WTC11 (cell line): ENCODE data around the gene CYP2R1. TPM values are rescaled to one million over a fixed set of nuclear protein-coding genes. Genes with fewer than 3 reads are reported as not detected.
A peak's percentile ranks its signal among the peaks of the same experiment; 100 is the strongest.

Source experiments
- ATAC-seq: fragments of 200-7000 bp; cut with Tn5 transposase; 2 replicates; pipeline ENCODE4 v1.10.0; 2021; ENCODE audit warnings: mild to moderate bottlenecking, moderate library complexity
- CTCF ChIA-PET: fragments of 300-600 bp; sonication (Branson Sonifier 250); formaldehyde crosslinking; loops from one replicate; lab custom pipeline; 2021; ENCODE audit warnings: antibody characterized with exemption; lab: Charles Lee
- POLR2A ChIA-PET: fragments of 350-600 bp; sonication (Branson Sonifier 250); formaldehyde crosslinking; loops from one replicate; lab custom pipeline; 2021; ENCODE audit warnings: antibody characterized with exemption; lab: Charles Lee
- DNase-seq: peaks from one replicate; pipeline ENCODE4 v3.0.0; 2021; ENCODE audit warnings: low spot score
- H3K27ac Mint-ChIP-seq: 2 replicates; pipeline ENCODE4 v1.8.0; 2021; ENCODE audit warnings: mixed read lengths
- H3K27me3 Mint-ChIP-seq: 2 replicates; pipeline ENCODE4 v1.8.0; 2021; ENCODE audit warnings: low read depth, mild to moderate bottlenecking, moderate library complexity, mixed read lengths
- H3K36me3 Mint-ChIP-seq: 2 replicates; pipeline ENCODE4 v1.8.0; 2021; ENCODE audit warnings: mixed read lengths
- H3K4me1 Mint-ChIP-seq: 2 replicates; pipeline ENCODE4 v1.8.0; 2022; ENCODE audit warnings: mixed read lengths
- H3K4me3 Mint-ChIP-seq: 2 replicates; pipeline ENCODE4 v1.8.0; 2021; ENCODE audit warnings: mild to moderate bottlenecking, moderate library complexity, mixed read lengths
- H3K9me3 Mint-ChIP-seq: 2 replicates; pipeline ENCODE4 v1.8.0; 2021; ENCODE audit warnings: mixed read lengths
- CREM ChIP-seq: sonication (generic); formaldehyde crosslinking; IDR thresholded peaks from 2 replicates; pipeline ENCODE4 v1.8.1; 2022; ENCODE audit warnings: mild to moderate bottlenecking, missing genetic modification reagents, moderate library complexity
- FOXK1 ChIP-seq: sonication (generic); formaldehyde crosslinking; IDR thresholded peaks from 2 replicates; pipeline ENCODE4 v1.8.0; 2022; ENCODE audit warnings: mild to moderate bottlenecking, moderate library complexity, missing genetic modification reagents
- GABPB1 ChIP-seq: sonication (generic); formaldehyde crosslinking; IDR thresholded peaks from 2 replicates; pipeline ENCODE4 v1.8.1; 2023; ENCODE audit warnings: mild to moderate bottlenecking, missing genetic modification reagents
- JUN ChIP-seq: sonication (generic); formaldehyde crosslinking; IDR thresholded peaks from 2 replicates; pipeline ENCODE4 v1.8.0; 2023; ENCODE audit warnings: mild to moderate bottlenecking, missing genetic modification reagents
- NFE2L1 ChIP-seq: sonication (generic); formaldehyde crosslinking; IDR thresholded peaks from 2 replicates; pipeline ENCODE4 v1.8.1; 2023; ENCODE audit warnings: missing genetic modification reagents
- SMAD3 ChIP-seq: sonication (generic); formaldehyde crosslinking; IDR thresholded peaks from 2 replicates; pipeline ENCODE4 v1.8.0; 2022; ENCODE audit warnings: missing genetic modification reagents, mild to moderate bottlenecking, borderline replicate concordance
- TCF7 ChIP-seq: sonication (generic); formaldehyde crosslinking; IDR thresholded peaks from 2 replicates; pipeline ENCODE4 v1.8.0; 2022; ENCODE audit warnings: mild to moderate bottlenecking, low read depth, missing genetic modification reagents, moderate library complexity
- TP53 ChIP-seq: sonication (generic); formaldehyde crosslinking; IDR thresholded peaks from 2 replicates; pipeline ENCODE4 v1.8.1; 2023; ENCODE audit warnings: mild to moderate bottlenecking, missing genetic modification reagents
- ZNF219 ChIP-seq: sonication (generic); formaldehyde crosslinking; IDR thresholded peaks from 2 replicates; pipeline ENCODE4 v1.8.0; 2023; ENCODE audit warnings: missing genetic modification reagents, mild to moderate bottlenecking, borderline replicate concordance
- total RNA-seq: library from RNA; stranded (reverse); gene quantifications from 3 replicates; pipeline ENCODE4 v1.2.3, GENCODE V29; 2021
- TF ChIP-seq, protein P1 (sequence below): sonication (generic); formaldehyde crosslinking; IDR thresholded peaks from 2 replicates; pipeline ENCODE4 v1.8.0; 2022; ENCODE audit warnings: mild to moderate bottlenecking, missing genetic modification reagents
- TF ChIP-seq, protein P2 (sequence below): sonication (generic); formaldehyde crosslinking; conservative IDR thresholded peaks from 2 replicates; pipeline ENCODE4 v1.8.1; 2022; ENCODE audit warnings: mild to moderate bottlenecking, missing genetic modification reagents
- TF ChIP-seq, protein P3 (sequence below): fragments of 250-450 bp; sonication (Bioruptor Pico); conservative IDR thresholded peaks from 2 replicates; pipeline ENCODE4 v1.9.0; 2021; ENCODE audit warnings: mild to moderate bottlenecking
- TF ChIP-seq, protein P4 (sequence below): sonication (generic); formaldehyde crosslinking; IDR thresholded peaks from 2 replicates; pipeline ENCODE4 v1.8.1; 2022; ENCODE audit warnings: missing genetic modification reagents, borderline replicate concordance
- TF ChIP-seq, protein P5 (sequence below): sonication (generic); formaldehyde crosslinking; IDR thresholded peaks from 2 replicates; pipeline ENCODE4 v1.8.0; 2023; ENCODE audit warnings: missing genetic modification reagents
- TF ChIP-seq, protein P6 (sequence below): sonication (generic); formaldehyde crosslinking; IDR thresholded peaks from 2 replicates; pipeline ENCODE4 v1.8.1; 2023; ENCODE audit warnings: mild to moderate bottlenecking, missing genetic modification reagents, borderline replicate concordance

The CYP2R1 gene
- total RNA-seq, 1 experiment from 2014 or later, result 14.9 TPM

DNA sequence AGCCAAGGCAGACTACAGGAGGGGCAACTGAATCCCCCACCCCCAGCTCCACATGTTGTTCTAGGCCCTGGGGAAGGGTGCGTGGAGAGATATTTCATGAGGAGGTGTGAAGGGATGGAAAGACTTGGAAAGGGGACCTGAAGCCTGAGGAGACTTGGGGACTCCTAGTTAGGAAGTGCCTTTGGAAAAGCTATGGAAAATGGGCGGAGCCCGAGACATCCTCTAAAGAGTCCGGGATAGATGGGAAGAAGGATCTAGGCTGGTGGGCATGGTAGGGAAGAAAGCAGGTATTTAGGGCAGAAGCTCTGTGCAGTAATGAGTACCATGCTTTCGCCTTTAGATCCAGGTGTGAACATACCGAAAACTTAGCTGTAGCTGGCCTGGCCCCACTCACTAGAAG lies 15.0 kb upstream of the CYP2R1 start (continued):
- TF ChIP-seq, protein P1, sequence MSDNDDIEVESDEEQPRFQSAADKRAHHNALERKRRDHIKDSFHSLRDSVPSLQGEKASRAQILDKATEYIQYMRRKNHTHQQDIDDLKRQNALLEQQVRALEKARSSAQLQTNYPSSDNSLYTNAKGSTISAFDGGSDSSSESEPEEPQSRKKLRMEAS (CRISPR knock-in tag), result no peak
- no peak for TF ChIP-seq FOXK1 (CRISPR knock-in tag)
- TF ChIP-seq, protein P2, sequence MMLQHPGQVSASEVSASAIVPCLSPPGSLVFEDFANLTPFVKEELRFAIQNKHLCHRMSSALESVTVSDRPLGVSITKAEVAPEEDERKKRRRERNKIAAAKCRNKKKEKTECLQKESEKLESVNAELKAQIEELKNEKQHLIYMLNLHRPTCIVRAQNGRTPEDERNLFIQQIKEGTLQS (CRISPR knock-in tag), result no peak
- TF ChIP-seq, protein P3, sequence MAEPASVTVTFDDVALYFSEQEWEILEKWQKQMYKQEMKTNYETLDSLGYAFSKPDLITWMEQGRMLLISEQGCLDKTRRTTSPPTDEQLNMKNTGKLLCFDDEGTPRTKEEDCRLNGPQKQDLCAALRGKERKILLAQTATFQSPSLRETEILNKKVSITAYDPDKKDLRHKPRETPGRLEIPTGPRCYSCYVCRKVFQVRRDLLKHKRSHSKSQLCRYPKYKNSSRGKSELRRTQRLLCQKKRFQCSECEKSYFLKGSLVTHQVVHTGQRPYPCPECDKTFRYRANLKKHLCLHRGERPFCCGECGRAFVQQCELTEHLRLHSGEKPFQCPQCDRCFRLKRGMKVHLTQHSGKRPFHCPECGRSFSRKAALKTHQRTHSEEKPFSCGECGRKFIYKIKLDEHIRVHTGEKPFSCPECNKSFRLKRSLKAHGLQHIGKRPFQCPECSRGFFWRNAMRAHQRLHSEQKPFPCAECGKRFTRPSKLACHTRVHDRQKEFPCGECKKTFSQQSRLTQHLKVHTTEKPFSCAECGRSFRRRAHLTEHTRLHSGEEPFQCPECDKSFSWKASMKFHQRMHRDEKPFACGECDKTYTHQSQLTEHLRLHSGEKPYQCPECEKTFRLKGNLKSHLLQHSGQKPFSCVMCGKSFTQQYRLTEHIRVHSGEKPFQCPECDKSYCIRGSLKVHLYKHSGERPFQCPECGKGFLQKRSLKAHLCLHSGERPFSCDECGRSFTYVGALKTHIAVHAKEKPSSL (CRISPR knock-in tag), result no peak

DNA sequence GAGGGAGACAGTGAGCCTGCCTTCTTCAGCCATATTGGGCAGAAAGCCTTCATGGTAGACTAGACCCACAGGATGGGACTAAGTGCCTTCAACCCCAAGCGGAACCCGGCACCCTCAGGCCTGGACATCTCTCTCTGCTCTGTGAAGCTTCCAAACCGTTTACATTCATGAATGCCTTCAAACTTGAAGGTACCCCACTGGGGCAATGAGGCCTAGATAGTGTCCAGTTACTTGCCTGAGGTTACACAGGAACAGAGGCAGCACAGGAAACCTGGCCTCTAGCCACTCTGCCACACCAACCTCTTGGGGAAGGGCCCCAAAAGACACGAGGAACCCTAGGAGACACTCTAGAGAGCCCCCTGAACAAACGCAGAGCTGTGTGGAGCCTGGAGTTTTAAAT lies 14.5 kb upstream of the CYP2R1 start:
- Mint-ChIP-seq H3K4me3 (peak overlapping the region; percentile 96), H3K27ac (no peak overlapping the region), H3K4me1 (peaks cover 18% of the 10 kb centered on the region), H3K36me3 (no peaks in the 10 kb centered on the region), H3K27me3 (peaks cover 26% of the 10 kb centered on the region), H3K9me3 (no peaks in the 10 kb centered on the region)
- no peak for DNase-seq
- POLR2A ChIA-PET, result interaction anchor here (0.8 to 2.9 kb wide), 5 partner anchors 15 to 386 kb away, joined by 3 to 14 read pairs (median 5); partner anchors contain the start of genes CYP2R1 and PDE3B
- TF ChIP-seq, protein P4, sequence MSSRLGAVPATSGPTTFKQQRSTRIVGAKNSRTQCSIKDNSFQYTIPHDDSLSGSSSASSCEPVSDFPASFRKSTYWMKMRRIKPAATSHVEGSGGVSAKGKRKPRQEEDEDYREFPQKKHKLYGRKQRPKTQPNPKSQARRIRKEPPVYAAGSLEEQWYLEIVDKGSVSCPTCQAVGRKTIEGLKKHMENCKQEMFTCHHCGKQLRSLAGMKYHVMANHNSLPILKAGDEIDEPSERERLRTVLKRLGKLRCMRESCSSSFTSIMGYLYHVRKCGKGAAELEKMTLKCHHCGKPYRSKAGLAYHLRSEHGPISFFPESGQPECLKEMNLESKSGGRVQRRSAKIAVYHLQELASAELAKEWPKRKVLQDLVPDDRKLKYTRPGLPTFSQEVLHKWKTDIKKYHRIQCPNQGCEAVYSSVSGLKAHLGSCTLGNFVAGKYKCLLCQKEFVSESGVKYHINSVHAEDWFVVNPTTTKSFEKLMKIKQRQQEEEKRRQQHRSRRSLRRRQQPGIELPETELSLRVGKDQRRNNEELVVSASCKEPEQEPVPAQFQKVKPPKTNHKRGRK, result no peak
- TF ChIP-seq TCF7 (CRISPR knock-in tag) (no peak), TP53 (no peak), JUN (CRISPR knock-in tag) (no peak), CREM (CRISPR knock-in tag) (no peak), NFE2L1 (CRISPR knock-in tag) (no peak), GABPB1 (CRISPR knock-in tag) (no peak), ZNF219 (CRISPR knock-in tag) (no peak), SMAD3 (CRISPR knock-in tag) (no peak)
- TF ChIP-seq, protein P5, sequence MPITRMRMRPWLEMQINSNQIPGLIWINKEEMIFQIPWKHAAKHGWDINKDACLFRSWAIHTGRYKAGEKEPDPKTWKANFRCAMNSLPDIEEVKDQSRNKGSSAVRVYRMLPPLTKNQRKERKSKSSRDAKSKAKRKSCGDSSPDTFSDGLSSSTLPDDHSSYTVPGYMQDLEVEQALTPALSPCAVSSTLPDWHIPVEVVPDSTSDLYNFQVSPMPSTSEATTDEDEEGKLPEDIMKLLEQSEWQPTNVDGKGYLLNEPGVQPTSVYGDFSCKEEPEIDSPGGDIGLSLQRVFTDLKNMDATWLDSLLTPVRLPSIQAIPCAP (CRISPR knock-in tag), result no peak
- TF ChIP-seq, protein P6, sequence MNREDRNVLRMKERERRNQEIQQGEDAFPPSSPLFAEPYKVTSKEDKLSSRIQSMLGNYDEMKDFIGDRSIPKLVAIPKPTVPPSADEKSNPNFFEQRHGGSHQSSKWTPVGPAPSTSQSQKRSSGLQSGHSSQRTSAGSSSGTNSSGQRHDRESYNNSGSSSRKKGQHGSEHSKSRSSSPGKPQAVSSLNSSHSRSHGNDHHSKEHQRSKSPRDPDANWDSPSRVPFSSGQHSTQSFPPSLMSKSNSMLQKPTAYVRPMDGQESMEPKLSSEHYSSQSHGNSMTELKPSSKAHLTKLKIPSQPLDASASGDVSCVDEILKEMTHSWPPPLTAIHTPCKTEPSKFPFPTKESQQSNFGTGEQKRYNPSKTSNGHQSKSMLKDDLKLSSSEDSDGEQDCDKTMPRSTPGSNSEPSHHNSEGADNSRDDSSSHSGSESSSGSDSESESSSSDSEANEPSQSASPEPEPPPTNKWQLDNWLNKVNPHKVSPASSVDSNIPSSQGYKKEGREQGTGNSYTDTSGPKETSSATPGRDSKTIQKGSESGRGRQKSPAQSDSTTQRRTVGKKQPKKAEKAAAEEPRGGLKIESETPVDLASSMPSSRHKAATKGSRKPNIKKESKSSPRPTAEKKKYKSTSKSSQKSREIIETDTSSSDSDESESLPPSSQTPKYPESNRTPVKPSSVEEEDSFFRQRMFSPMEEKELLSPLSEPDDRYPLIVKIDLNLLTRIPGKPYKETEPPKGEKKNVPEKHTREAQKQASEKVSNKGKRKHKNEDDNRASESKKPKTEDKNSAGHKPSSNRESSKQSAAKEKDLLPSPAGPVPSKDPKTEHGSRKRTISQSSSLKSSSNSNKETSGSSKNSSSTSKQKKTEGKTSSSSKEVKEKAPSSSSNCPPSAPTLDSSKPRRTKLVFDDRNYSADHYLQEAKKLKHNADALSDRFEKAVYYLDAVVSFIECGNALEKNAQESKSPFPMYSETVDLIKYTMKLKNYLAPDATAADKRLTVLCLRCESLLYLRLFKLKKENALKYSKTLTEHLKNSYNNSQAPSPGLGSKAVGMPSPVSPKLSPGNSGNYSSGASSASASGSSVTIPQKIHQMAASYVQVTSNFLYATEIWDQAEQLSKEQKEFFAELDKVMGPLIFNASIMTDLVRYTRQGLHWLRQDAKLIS (CRISPR knock-in tag), result no peak
- CTCF ChIA-PET, result interaction anchor here (0.7 to 5.4 kb wide), 53 partner anchors 8 to 407 kb away, joined by 3 to 181 read pairs (median 6); partner anchors contain the start of genes CALCB, COPB1, CYP2R1 and PDE3B
- ATAC-seq, result no peak
